ENCODE results near the gene FOXK2. TPM values are rescaled to one million over a fixed set of nuclear protein-coding genes. Genes with fewer than 3 reads are reported as not detected.
A peak's percentile ranks its signal among the peaks of the same experiment; 100 is the strongest.

Gene FOXK2
- total RNA-seq, 4 donors from 2014 or later, result 40.4 to 76.7 (median 52.4) TPM

- no peak overlapping the region for H3K4me3 ChIP-seq (ENCODE audit: low read depth, poor library complexity, severe bottlenecking)
- DNase-seq (ENCODE audit: low spot score in 2 of 2), result peak; percentile 56 to 91
- TF ChIP-seq POLR2A (IDR thresholded peaks at IDR 0.05), result no peak
- no peak for TF ChIP-seq CTCF (IDR thresholded peaks at IDR 0.05)
- 7 to 8% methylated on average over 19 to 20 of the region's 37 CpGs for WGBS, 2 donors
- intact Hi-C loops (cut with DNase I; ENCODE audit: low total_unique reads), result no loop called here
Measured at GRCh38 chr17:82648742-82649331, 129.3 kb downstream of the FOXK2 start.

GRCh38 chr17:82649501-82650261 is 130.1 kb downstream of the FOXK2 start:
- TF ChIP-seq POLR2A (IDR thresholded peaks at IDR 0.05), result no peak
- no peak for TF ChIP-seq CTCF (IDR thresholded peaks at IDR 0.05)
- H3K4me3 ChIP-seq (ENCODE audit: low read depth, poor library complexity, severe bottlenecking), result no peak overlapping the region
- DNase-seq (ENCODE audit: low spot score in 2 of 2), result no peak
- 87 to 88% methylated on average over 21 to 22 of the region's 22 CpGs for WGBS, 2 donors
- intact Hi-C loops (cut with DNase I; ENCODE audit: low total_unique reads), result no loop called here

- H3K4me3 ChIP-seq (ENCODE audit: low read depth, poor library complexity, severe bottlenecking), result no peak overlapping the region
- intact Hi-C loops (cut with DNase I; ENCODE audit: low total_unique reads), result no loop called here
- DNase-seq (ENCODE audit: low spot score in 2 of 2), result no peak
- 71 to 76% methylated on average over 9 to 10 of the region's 10 CpGs for WGBS, 2 donors
- no peak for TF ChIP-seq POLR2A (IDR thresholded peaks at IDR 0.05)
- no peak for TF ChIP-seq CTCF (IDR thresholded peaks at IDR 0.05)
Measured at GRCh38 chr17:82650723-82651122, 131.2 kb downstream of the FOXK2 start.

- no peak overlapping the region for H3K4me3 ChIP-seq (ENCODE audit: low read depth, poor library complexity, severe bottlenecking)
- intact Hi-C loops (cut with DNase I; ENCODE audit: low total_unique reads), result no loop called here
- 87 to 88% methylated on average over 30 of the region's 30 CpGs for WGBS, 2 donors
- no peak for DNase-seq (ENCODE audit: low spot score in 2 of 2)
- TF ChIP-seq CTCF (IDR thresholded peaks at IDR 0.05) (no peak), POLR2A (IDR thresholded peaks at IDR 0.05) (no peak)
Measured at GRCh38 chr17:82653651-82654528, 134.4 kb downstream of the FOXK2 start.

Other genes starting within 250 kb of the FOXK2 start
- gene CSNK1D, start 246.0 kb upstream of the FOXK2 start, total RNA-seq, result 10 to 100 TPM; 46.0 to 88.4 (median 56.4) TPM
- under 1 TPM in 2 of 4 donors, not detected in 2; 0.45 to 0.99 TPM for gene CD7, start 202.1 kb upstream of the FOXK2 start, total RNA-seq
- 10 to 100 TPM; 12.4 to 16.3 (median 14.5) TPM for gene SECTM1, start 186.0 kb upstream of the FOXK2 start, total RNA-seq
- gene TEX19, start 160.5 kb upstream of the FOXK2 start, total RNA-seq, result not detected
- not detected for gene UTS2R, start 148.0 kb upstream of the FOXK2 start, total RNA-seq
- 10 to 100 TPM; 30.0 to 47.1 (median 39.3) TPM for gene HEXD, start 101.4 kb upstream of the FOXK2 start, total RNA-seq
- gene OGFOD3, start 101.1 kb upstream of the FOXK2 start, total RNA-seq, result 10 to 100 TPM; 13.0 to 28.7 (median 23.2) TPM
- 10 to 100 TPM; 32.4 to 48.8 (median 43.5) TPM for gene CYBC1, start 69.0 kb upstream of the FOXK2 start, total RNA-seq
- 10 to 100 TPM; 39.9 to 59.2 (median 44.3) TPM for gene NARF, start 61.0 kb upstream of the FOXK2 start, total RNA-seq
- gene WDR45B, start 128.7 kb downstream of the FOXK2 start, total RNA-seq, result 100 to 1,000 TPM in 1 of 4 donors, 10 to 100 TPM in 3; 68.1 to 111 (median 83.2) TPM
- gene RAB40B, start 179.0 kb downstream of the FOXK2 start, total RNA-seq, result 10 to 100 TPM; 17.4 to 51.2 (median 27.0) TPM
- 10 to 100 TPM; 13.1 to 21.2 (median 18.3) TPM for gene FN3KRP, start 197.0 kb downstream of the FOXK2 start, total RNA-seq
- gene FN3K, start 215.9 kb downstream of the FOXK2 start, total RNA-seq, result 1 to 10 TPM; 1.4 to 4.8 (median 3.3) TPM
- 10 to 100 TPM; 38.7 to 73.4 (median 51.5) TPM for gene TBCD, start 232.3 kb downstream of the FOXK2 start, total RNA-seq